ENCODE results near the gene OIT3.
A peak's percentile ranks its signal among the peaks of the same experiment; 100 is the strongest.
"Not testable (repeated sequence)": the region's sequence is repeated elsewhere in the genome, so short reads cannot be mapped to it uniquely, and the experiment has no call there.

OIT3 gene

GRCh38 chr10:72893136-72893798 lies at the start of gene OIT3:
TSS of gene OIT3 (plus strand) at chr10:72893739. CDS start at chr10:72893799, 60 bp downstream.
- no peak for DNase-seq

GRCh38 chr10:72846238-72846637 lies 47.3 kb upstream of the OIT3 start:
- no peak for DNase-seq

DNA sequence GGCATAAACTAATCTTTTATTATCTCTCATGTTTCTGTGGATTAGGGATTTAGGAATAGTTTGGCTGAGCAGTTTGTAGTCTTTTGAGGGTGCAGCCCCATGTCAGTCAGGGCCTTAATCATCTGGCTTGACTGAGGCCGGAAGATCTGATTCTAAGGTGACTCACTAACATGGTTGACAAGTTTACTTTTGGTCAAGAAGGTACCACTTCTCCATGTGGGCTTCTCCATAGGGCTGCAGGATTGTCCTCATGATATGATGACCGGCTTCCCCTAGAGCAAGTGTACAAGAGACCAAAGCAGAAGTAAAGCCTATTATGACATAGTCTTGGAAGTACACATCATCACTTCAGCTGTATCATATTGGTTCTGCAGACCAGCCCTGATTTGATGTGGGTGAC lies 45.9 kb upstream of the OIT3 start:
- peak; percentile 97 for DNase-seq

- DNase-seq: peak; percentile 83
Measured at GRCh38 chr10:72850861-72851260, 42.7 kb upstream of the OIT3 start.

DNA sequence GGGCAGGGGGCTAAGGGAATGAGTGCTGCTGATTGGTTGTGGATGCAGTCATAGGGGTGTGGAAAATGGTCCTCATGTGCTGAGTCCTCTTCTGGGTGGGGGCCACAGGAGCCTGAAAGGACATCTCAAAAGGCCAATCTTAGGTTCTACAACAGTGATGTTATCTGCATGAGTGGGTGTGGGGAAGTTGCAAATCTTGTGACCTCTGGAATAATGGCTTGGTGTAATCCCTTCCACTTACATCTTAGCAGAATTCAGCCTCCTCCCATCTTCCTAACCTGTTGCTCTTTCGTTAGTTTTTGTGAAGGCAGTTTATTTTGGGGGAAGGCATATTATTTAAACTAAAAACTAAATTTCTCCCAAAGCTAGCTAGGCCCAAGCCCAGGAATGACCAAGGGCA lies 42.0 kb upstream of the OIT3 start:
- DNase-seq: peak; percentile 79

DNA sequence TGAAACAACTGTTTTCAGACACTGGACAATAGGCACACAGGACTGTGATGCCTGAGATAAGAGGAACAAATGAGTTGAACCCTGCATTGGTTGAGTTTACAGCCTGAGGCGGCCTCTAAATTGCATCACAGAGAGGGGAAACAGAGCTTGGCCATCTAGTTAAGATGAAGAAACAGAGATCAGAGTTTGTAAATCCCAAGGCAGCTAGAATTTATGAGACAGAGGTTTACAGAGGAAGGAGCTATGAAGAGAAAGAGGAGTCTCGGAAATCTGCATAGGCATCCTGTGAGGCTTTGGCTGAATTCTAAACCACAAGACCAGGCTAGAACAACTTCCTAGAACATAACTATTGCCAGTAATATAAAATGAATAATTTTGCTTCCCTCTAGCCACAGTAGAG lies 41.0 kb upstream of the OIT3 start:
- peak; percentile 79 for DNase-seq

DNA sequence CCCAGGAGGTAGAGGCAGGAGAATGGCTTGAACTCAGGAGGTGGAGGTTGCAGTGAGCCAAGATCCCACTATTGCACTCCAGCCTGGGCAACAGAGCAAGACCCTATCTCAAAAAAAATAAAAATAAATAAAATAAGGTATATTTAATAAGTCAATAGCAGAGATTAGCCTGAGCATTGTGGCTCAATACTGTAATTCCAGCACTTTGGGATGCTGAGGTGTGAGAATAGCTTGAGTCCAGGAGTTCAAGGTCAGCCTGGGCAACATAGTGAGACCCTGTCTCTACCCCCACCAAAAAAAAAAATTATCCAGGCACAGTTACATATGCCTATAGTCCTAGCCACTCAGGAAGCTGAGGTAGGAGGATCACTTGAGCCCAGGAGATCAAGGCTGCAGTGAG lies 38.4 kb upstream of the OIT3 start:
- no peak for DNase-seq

GRCh38 chr10:72855790-72856189 lies 37.7 kb upstream of the OIT3 start:
- no peak for DNase-seq

DNA sequence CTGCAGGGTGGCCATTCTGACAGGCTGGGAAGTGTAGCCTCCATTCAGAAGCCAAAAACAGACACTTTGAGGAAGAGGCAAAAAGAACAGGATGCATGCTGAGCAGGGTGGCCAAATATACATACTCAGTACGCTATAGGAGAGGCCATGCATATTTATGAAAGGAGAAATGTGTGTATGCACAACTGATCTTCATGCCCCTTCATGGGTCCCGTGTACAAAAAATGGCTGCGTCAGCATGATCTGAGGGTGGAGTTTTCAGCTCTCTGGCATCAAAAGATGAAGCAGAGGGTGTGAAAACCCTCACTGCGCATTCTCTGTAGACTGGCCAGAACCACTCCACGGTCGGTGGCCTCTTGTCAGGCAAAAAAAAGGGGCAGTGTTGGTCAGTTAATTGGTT lies 35.5 kb upstream of the OIT3 start:
- DNase-seq: no peak

DNA sequence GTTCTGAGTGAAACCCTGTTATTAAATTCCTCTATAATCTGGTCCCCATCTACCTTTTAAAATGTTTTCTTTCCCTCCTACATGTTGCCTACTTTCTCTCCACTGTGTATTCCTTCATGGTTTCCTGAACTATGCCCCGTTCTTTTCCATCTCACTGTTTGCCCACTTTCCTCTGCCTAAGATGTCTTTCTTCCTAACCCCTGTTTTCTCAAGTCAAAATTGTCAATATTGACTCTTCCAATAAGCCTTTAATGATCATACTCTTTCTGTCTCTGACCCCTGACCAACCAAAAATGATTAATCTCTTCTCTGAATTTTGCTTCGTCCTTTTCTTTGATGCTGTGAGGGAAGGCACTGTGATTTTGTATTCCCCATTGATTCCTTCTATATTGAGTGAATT lies 30.6 kb upstream of the OIT3 start:
- no peak for DNase-seq

- DNase-seq: peak; percentile 18
Measured at GRCh38 chr10:72875250-72876055, 18.1 kb upstream of the OIT3 start.

DNA sequence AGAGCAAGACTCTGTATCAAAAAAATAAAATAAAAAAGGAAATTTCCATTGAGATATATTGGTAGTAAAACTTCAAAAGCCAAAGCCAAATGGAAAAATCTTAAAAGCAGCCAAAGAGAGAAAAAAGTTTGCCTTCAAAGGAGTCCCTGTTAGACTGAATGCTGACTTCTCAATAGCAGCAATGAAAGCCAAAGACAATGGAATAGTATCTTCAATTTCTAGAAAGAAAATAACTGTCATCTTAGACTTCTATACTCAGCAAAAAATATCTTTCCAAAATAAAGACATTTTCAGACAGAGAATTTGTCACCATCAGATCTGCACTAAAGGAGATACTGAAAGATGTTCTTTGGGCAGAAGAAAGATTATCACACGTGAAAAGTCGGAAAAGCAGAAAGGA lies 14.3 kb upstream of the OIT3 start:
- no peak for DNase-seq

DNA sequence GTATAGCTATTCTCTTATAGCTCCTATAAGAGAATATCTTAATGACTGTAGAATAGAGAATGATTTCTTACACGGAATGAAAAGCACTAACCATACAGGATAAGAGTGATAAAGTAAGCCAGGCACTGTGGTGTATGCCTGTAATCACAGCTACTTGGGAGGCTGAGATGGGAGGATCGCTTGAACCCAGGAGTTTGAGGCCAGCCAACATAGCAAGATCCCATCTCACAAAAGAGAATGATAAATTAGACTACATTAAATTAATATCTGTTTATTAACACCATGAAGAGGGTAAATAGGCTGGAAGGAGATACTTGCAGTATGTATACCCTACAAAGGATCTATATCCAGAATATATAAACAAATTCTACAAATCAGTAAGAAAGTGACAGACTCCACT lies 12.2 kb upstream of the OIT3 start:
- DNase-seq: no peak

DNA sequence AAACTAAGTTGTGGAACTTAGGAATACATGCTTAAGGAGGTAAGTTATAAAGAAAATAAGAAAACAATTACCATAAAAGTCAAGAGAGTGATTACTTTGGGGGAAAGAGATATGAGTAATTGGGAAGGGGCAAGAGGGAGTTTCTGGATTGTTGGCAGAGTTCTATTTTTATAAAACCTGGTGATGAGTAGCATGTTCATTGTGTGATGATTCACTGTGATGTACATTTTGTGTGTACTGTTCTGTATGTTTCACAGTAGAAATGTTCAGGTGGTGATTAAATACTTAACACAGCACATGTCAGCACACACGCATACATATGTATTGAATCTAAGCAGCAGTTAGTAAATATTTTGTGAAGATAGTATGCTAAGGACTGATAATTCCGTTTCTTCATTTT lies 9.7 kb upstream of the OIT3 start:
- DNase-seq: no peak

DNA sequence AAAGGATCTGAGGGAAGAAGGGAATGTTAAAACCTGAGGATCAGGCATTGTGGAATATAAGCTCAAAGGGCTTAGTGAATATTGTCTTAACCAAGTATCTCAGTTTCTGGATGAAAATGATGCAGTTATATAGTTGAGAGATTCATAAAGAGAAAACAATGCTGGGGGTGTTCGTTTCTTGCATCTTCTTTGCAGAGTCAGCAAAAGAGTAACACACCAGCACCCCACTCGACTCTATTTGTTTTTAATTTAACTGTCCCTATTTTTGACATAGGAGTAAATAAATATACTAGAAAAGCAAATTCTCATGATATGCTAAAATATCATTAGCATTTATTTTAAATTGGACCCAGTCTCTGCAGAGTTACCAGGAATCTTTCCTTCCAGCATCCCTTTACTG lies 7.6 kb upstream of the OIT3 start:
- no peak for DNase-seq

DNA sequence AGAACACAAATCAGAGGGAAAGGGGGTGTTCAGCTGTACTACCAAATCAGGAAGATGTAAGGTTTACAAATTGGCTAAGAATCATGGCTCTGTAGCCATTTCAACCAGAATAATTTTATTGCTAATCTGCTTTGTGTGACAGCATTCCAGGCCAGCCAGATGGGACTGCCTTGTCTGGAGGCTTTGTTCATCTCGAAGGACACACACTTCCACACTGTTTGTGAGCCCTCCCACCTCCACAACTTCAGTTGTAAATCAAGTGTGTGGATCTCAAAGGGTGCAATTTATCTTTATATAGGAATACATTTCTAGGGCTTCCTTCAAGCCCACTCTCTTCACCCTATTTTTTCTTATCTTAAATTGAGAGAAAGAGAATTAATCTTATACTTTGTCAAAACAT lies 6.9 kb upstream of the OIT3 start:
- no peak for DNase-seq

DNA sequence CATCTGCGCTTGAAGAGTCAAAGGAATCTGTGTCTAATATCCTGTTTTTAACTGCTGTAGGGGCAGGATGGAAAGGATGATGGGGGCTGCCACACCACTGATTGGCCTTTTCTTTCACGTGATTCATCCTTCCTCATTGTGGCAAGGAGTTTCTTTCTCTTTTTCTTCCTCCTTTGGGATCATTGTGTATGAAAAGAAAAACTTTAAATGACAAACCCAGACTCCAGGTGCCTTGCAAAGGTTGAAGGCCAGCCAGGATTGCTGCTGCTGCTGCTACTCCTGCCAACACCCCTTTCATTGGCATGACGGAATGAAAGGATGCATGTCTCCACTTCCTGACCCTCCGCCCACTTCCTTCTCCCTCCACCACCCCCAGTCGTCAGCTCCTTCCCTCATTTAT lies 6.5 kb upstream of the OIT3 start:
- peak; percentile 38 for DNase-seq

DNA sequence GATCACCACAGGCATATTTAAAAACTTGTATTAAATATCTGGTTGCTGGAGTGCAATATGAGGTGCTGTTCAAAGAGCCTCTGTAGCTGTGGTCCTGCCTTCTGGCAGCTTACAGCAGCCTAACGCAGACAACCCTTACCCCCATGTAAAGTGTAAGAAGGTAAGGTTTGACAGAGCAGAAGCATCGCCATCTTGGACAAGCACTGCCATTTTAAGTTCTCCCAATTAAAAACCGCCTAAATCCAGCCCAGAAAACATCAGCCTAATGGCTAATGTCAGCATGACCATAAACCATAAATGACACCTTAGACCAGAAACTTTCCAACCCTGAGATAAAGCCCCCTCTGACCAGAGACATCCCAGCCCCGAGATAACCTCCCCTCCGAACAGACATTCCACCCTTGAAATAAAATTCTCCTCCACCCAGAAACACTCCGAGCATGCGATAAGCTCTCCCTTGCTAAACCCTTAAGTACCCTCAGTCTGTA lies 5.3 kb upstream of the OIT3 start:
- no peak for DNase-seq

GRCh38 chr10:72889391-72889831 lies 4.1 kb upstream of the OIT3 start:
- DNase-seq: no peak

DNA sequence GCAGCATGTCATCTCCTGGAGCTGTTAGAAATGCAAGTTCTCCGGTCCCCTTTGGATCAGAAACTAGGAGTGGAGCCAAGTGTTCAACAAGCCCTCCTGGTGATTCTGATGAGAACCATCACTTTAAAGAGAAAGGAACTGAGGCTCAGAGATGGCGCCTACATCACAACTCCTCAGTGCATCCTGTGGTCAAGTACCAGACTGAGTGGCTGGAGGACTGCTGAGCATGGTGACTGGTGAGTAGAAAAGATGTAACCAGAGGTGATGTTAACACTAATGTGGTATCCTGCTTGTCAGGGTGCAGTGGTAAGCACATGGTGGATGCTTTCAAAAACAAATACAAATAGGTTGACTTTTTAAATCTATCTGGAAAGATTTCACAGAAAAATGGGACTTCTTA lies 3.5 kb upstream of the OIT3 start:
- DNase-seq: no peak

- DNase-seq: no peak
Measured at GRCh38 chr10:72895236-72895850, 1.8 kb downstream of the OIT3 start.

DNA sequence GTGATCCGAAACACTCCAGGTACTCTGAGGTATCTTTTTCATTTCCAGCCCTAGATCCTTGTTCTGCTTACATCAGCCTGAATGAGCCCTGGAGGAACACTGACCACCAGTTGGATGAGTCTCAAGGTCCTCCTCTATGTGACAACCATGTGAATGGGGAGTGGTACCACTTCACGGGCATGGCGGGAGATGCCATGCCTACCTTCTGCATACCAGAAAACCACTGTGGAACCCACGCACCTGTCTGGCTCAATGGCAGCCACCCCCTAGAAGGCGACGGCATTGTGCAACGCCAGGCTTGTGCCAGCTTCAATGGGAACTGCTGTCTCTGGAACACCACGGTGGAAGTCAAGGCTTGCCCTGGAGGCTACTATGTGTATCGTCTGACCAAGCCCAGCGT lies 5.1 kb downstream of the OIT3 start:
- DNase-seq: no peak

DNA sequence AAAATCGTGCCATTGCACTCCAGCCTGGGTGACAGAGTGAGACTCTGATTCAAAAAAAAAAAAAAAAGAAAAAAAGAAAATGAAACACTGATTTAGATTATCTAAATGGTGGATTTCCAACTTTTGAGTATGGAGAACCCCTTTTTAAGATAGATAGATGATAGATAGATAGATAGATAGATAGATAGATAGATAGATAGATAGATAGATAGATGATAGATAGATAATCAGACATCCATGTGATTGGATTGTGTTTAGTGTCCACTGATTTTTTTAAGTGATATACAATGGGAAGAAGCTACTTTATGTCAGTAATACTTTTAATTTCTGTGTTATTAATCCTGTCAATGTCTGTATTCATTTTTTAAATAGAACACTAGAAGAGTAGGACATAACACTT lies 6.0 kb downstream of the OIT3 start:
- no peak for DNase-seq

- DNase-seq: not testable (repeated sequence)
Measured at GRCh38 chr10:72903941-72904446, 10.5 kb downstream of the OIT3 start.

All from inflammatory macrophage treated with lipopolysaccharide for 4 hours (primary cell).